HUES6 (cell line): Measurements from ENCODE around the gene ADAMTS10.
"Not testable (repeated sequence)": the region's sequence is repeated elsewhere in the genome, so short reads cannot be mapped to it uniquely, and the experiment has no call there.

Source experiments
- H3K27ac ChIP-seq: 2 replicates; pipeline ENCODE4 v1.7.0; 2013; ENCODE audit warnings: low read depth, mild to moderate bottlenecking, low read length, inconsistent platforms
- H3K27me3 ChIP-seq: 2 replicates; pipeline ENCODE4 v1.6.1; 2013; ENCODE audit warnings: low read length; ENCODE audit not compliant: control insufficient read depth, insufficient read depth
- H3K36me3 ChIP-seq: 2 replicates; pipeline ENCODE4 v1.6.1; 2013; ENCODE audit warnings: low read length; ENCODE audit not compliant: control insufficient read depth, insufficient read depth
- H3K4me1 ChIP-seq: 2 replicates; pipeline ENCODE4 v1.6.1; 2013; ENCODE audit warnings: low read length; ENCODE audit not compliant: control insufficient read depth, insufficient read depth
- H3K4me3 ChIP-seq: 2 replicates; pipeline ENCODE4 v1.5.1; 2013; ENCODE audit warnings: low read depth, low read length
- H3K9ac ChIP-seq: one replicate; pipeline ENCODE4 v1.6.1; 2013; ENCODE audit warnings: mild to moderate bottlenecking, low read length
- H3K9me3 ChIP-seq: 2 replicates; pipeline ENCODE4 v1.6.1; 2013; ENCODE audit warnings: low read depth, low read length; ENCODE audit not compliant: control insufficient read depth, insufficient read depth

ADAMTS10 gene

GRCh38 chr19:8574619-8574922 is 35.9 kb downstream of the ADAMTS10 start:
- H3K9ac ChIP-seq, H3K4me3 ChIP-seq, H3K9me3 ChIP-seq, H3K27me3 ChIP-seq, H3K27ac ChIP-seq, H3K36me3 ChIP-seq: not testable (repeated sequence)
- H3K4me1 ChIP-seq: peaks cover 22% of the 10 kb centered on the region

DNA sequence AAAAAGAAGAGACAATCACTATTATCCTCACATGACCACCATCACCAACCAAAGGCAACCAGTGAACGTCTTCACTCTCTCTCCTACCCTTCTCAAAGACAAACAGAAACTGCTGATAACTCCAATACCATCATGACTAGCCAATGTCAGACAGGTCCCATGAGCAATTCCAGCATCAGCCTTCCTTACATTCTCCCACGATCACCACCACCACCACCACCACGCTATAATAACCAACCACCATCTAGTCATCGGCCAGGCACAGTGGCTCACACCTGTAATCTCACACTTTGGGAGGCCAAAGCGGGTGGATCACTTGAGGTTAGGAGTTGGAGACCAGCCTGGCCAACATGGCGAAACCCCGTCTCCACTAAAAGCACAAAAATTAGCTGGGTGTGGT is 37.2 kb downstream of the ADAMTS10 start:
- no peaks in the 10 kb centered on the region for H3K27me3 ChIP-seq
- no peak overlapping the region for H3K27ac ChIP-seq
- H3K4me3 ChIP-seq: no peak overlapping the region
- H3K9me3 ChIP-seq: no peaks in the 10 kb centered on the region
- H3K4me1 ChIP-seq: peaks cover 17% of the 10 kb centered on the region
- H3K36me3 ChIP-seq: no peaks in the 10 kb centered on the region
- H3K9ac ChIP-seq: no peak overlapping the region

GRCh38 chr19:8571006-8571411 is 39.5 kb downstream of the ADAMTS10 start:
- no peaks in the 10 kb centered on the region for H3K27me3 ChIP-seq
- peaks cover 7% of the 10 kb centered on the region for H3K4me1 ChIP-seq
- no peaks in the 10 kb centered on the region for H3K36me3 ChIP-seq
- no peak overlapping the region for H3K4me3 ChIP-seq
- no peak overlapping the region for H3K27ac ChIP-seq
- H3K9ac ChIP-seq: no peak overlapping the region
- H3K9me3 ChIP-seq: no peaks in the 10 kb centered on the region

DNA sequence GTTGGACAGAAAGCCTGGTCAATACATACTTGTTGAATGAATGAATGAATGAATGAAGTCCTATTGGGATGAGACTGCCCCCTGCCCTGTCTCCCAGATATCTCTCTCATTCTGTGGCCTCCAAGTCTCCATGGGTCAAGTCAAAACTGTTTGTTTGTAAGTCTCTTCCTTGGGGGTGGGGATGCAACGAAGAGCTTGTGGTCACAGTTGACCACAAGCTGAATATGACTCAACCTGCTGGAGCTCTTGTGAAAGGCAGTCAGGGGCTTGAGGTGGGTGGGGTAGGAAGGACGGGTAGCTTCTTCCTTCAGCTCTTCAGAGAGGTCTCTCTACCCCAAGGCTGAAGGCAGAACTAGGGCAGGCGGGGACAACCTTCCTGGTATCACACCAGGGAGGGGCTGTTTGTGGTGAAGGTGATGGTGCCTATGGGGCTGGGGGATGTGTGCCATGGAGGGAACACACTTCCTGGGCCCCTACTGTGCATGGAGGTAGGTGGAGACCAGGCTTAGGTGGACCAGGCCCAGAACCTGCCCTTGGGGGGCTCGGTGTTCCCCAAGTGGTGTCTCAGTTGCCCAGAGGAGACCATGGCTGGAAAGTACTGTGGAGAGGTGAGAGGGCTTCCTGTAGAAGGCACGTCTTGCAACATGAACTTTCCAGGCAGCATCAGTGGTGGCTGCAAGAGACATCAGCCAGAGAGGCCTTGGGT is 41.3 kb downstream of the ADAMTS10 start:
- Histone ChIP-seq H3K4me3 (no peak overlapping the region), H3K27ac (no peak overlapping the region), H3K36me3 (no peaks in the 10 kb centered on the region), H3K4me1 (no peaks in the 10 kb centered on the region), H3K9ac (no peak overlapping the region), H3K9me3 (no peaks in the 10 kb centered on the region), H3K27me3 (no peaks in the 10 kb centered on the region)

DNA sequence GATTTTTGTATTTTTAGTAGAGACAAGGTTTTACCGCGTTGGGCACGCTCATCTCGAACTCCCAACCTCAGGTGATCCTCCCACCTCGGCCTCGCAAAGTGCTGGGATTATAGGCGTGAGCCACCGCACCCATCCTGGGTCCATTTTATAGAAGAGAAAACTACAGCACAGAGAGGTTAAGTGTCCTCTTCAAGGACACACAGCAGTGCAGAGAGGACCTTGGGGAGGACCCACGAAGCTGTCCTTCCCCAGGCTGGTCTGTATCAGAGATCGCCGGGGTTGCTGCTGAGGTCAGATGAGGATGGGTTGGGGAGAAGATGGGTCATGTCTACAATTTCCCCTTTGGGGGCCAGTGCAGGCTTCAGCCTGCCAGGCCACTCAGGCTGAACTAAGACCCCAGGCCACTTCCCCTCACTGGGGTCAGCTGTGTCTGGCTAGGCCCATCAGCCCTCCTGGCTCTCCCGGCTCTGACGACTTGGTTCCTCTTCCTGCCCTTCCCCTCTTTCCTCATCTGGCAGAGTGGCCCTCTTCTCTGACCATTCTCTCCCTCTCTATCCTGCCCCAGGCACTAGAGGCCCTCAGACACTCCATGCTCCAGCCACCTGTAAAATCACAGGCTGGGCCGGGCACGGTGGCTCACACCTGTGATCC is 42.9 kb downstream of the ADAMTS10 start:
- Histone ChIP-seq H3K9me3 (no peaks in the 10 kb centered on the region), H3K9ac (no peak overlapping the region), H3K36me3 (no peaks in the 10 kb centered on the region), H3K27ac (no peak overlapping the region), H3K4me1 (no peaks in the 10 kb centered on the region), H3K4me3 (no peak overlapping the region), H3K27me3 (no peaks in the 10 kb centered on the region)

DNA sequence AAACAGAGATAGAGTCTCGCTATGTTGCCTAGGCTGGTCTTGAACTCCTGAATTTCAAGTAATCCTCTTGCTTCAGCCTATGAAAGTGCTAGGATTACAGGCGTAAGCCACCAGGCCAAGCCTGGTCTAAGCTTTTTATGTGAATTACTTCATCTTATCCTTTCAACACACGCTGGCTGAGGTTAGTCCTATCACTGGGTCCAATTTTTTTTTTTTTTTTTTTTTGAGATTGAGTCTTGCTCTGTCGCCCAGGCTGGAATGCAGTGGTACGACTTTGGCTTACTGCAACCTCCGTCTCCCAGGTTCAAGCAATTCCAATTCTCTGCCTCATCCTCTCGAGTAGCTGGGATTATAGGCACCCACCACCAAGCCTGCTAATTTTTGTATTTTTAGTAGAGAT is 43.7 kb downstream of the ADAMTS10 start:
- H3K27me3 ChIP-seq: no peaks in the 10 kb centered on the region
- H3K27ac ChIP-seq: no peak overlapping the region
- H3K4me1 ChIP-seq: no peaks in the 10 kb centered on the region
- no peaks in the 10 kb centered on the region for H3K9me3 ChIP-seq
- no peak overlapping the region for H3K9ac ChIP-seq
- no peak overlapping the region for H3K4me3 ChIP-seq
- no peaks in the 10 kb centered on the region for H3K36me3 ChIP-seq

DNA sequence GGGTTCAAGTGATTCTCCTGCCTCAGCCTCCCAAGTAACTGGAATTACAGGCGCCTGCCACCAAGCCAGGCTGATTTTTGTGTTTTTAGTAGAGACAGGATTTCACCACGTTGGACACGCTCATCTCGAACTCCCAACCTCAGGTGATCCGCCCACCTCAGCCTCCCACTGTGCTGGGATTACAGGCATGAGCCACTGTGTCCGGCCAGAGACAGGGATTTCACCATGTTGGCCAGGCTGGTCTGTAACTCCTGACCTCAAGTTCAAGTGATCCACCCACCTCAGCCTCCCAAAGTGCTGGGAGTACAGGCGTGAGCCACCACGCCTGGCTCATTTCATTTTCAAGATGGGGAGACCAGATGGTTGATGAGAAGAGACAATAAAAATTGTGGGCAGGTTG is 45.6 kb downstream of the ADAMTS10 start:
- H3K4me1 ChIP-seq, H3K9me3 ChIP-seq, H3K9ac ChIP-seq, H3K4me3 ChIP-seq, H3K36me3 ChIP-seq, H3K27ac ChIP-seq, H3K27me3 ChIP-seq: not testable (repeated sequence)

GRCh38 chr19:8561075-8561764 is 49.3 kb downstream of the ADAMTS10 start:
- H3K4me3 ChIP-seq: no peak overlapping the region
- no peak overlapping the region for H3K27ac ChIP-seq
- no peaks in the 10 kb centered on the region for H3K36me3 ChIP-seq
- H3K27me3 ChIP-seq: no peaks in the 10 kb centered on the region
- no peaks in the 10 kb centered on the region for H3K4me1 ChIP-seq
- H3K9me3 ChIP-seq: no peaks in the 10 kb centered on the region
- no peak overlapping the region for H3K9ac ChIP-seq

DNA sequence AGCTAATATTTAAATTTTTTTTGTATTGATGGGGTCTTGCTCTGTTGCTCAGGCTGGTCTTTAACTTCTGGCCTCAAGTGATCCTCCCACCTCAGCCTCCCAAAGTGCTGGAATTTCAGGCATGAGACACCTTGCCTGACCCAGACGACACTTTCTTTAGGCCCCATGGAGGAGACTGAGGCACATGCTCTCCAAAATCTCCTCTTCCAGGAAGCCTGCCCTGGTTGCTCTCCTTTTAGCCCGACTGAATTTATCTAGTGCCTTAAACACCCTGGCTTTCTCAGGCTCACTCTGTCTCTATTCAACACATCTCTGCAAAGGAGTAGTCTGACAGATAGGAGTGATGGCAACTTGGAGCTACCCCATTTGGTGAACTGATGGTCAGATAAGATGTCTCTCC is 52.2 kb downstream of the ADAMTS10 start:
- Histone ChIP-seq H3K4me1 (no peaks in the 10 kb centered on the region), H3K27ac (no peak overlapping the region), H3K36me3 (no peaks in the 10 kb centered on the region)

DNA sequence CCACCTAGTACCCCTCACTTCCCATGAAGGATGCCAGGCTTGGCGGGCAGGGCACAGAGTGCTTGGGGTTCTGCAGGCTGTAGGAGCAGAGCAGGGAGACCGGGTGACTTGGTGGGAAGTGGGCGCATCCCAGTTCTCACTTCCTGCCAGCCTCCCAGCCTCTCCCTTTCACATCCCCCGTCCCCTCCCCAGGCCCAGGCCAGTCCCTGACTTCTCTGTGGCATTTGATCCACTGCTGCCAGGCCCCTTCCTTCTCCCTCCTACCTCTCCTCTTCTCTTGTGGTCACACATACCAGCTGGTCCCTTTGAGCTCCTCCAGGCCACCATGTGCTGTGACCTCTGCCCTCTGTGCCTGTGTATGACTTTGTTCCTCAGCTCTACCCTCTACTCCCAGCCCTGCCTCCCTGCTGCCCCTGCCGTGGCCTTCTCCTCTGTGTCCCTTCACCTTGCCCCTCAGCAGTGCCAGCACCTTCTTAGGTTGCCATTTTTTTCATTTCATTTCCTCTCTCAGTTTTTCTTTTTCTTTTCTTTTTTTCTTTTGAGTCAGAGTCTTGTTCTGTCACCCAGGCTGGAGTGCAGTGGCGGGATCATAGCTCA is 52.8 kb downstream of the ADAMTS10 start:
- H3K9ac ChIP-seq: no peak overlapping the region
- no peaks in the 10 kb centered on the region for H3K4me1 ChIP-seq
- H3K9me3 ChIP-seq: no peaks in the 10 kb centered on the region

More for the DNA sequence above, 52.2 kb downstream of the ADAMTS10 start:
- Histone ChIP-seq H3K4me3 (no peak overlapping the region), H3K27me3 (no peaks in the 10 kb centered on the region), H3K9me3 (no peaks in the 10 kb centered on the region), H3K9ac (no peak overlapping the region)

DNA sequence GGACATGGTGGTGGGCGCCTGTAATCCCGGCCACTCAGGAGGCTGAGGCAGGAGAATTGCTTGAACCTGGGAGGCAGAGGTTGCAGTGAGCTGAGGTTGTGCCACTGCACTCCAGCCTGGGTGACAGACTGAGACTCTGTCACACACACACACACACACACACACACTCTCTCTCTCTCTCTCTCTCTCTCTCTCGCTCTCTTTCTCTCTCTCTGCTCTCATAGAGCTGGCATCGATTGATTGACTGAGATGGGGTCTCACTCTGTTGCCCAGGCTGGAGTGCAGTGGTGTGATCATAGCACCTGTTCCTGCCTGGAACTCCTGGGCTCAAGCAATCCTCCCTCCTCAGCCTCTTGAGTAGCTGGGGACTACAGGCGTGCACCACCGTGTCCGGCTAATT is 56.8 kb downstream of the ADAMTS10 start:
- not testable (repeated sequence) for H3K9ac ChIP-seq, H3K9me3 ChIP-seq, H3K4me3 ChIP-seq, H3K4me1 ChIP-seq, H3K36me3 ChIP-seq, H3K27ac ChIP-seq, H3K27me3 ChIP-seq

More for the DNA sequence above, 52.8 kb downstream of the ADAMTS10 start:
- Histone ChIP-seq H3K27ac (no peak overlapping the region), H3K27me3 (no peaks in the 10 kb centered on the region), H3K4me3 (no peak overlapping the region), H3K36me3 (no peaks in the 10 kb centered on the region)
